OCI-LY3 (cell line): ENCODE data around the gene KRTAP29-1.

Source experiments
- CTCF ChIP-seq: fragments of 200-600, 300-600 bp; sonication (generic); IDR thresholded peaks from 2 replicates; pipeline ENCODE4 v1.5.1; 2014; ENCODE audit warnings: antibody characterized with exemption, low read length, low read depth
- EZH2phosphoT487 ChIP-seq: fragments of 200-600 bp; shearing (Covaris generic); IDR thresholded peaks from 2 replicates; pipeline ENCODE4 v1.6.1; 2018; ENCODE audit warnings: antibody characterized with exemption, mixed run types, low read depth

DNA sequence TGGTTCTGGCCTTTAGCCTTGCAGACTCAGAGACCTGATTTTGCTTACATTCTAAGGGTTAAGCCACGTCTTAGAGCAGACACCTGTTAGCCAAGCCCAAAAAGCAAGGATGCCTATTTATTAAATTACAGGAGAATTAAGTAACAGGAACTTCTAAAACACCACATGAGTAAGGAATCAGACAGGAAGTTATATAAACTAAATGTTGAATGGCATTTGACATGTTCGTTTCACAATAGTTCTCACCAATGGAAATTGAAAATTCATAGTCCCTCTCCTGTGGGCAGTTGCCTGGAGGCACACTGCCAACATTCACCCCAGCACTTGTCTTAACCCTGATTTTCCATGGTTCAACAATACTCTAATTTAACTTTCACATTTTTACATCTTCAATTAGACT is 18.1 kb downstream of the KRTAP29-1 start:
- no peak for TF ChIP-seq CTCF
- TF ChIP-seq EZH2phosphoT487: no peak
